ENCODE measurements around the gene MYB. TPM values are rescaled to one million over a fixed set of nuclear protein-coding genes. Genes with fewer than 3 reads are reported as not detected.

The MYB gene
- total and polyA plus RNA-seq, 7 experiments from 2014 or later = 2.1 to 33.3 (median 16.5) TPM

GRCh38 chr6:135210632-135211305, 29.7 kb downstream of the MYB start:
- POLR2A ChIA-PET = interaction anchor here (0.7 to 1.8 kb wide), 2 partner anchors 13 to 118 kb away, joined by 3 to 6 read pairs; no protein-coding TSS in a partner anchor
- peak overlapping the region; percentile 42 to 93 (median 85) for H3K4me3 Mint-ChIP-seq
- intact Hi-C loops (cut with micrococcal nuclease) = loop anchor here (1.0 to 10.0 kb wide), 4 partner anchors 14 to 1256 kb away; partner anchors contain the start of gene TBPL1 (in 1 of the 2)
- Histone ChIP-seq H3K36me3 (ENCODE audit: control insufficient read depth in 2 of 3, insufficient read depth in 3 of 3, low read length in 3 of 3) (no peaks in the 10 kb centered on the region), H3K27me3 (ENCODE audit: control insufficient read depth in 2 of 2, insufficient read depth in 2 of 2, low read length in 2 of 2) (no peaks in the 10 kb centered on the region), H3K9me3 (ENCODE audit: control insufficient read depth in 2 of 3, low read length in 3 of 3) (no peaks in the 10 kb centered on the region), H3K4me1 (ENCODE audit: control insufficient read depth in 2 of 2, insufficient read depth in 2 of 2, low read length in 2 of 2) (peaks cover 0 to 26% of the 10 kb centered on the region in 2 donors), H3K4me3 (ENCODE audit: low read length) (no peak overlapping the region), H3K27ac (ENCODE audit: low read depth, low read length) (peak overlapping the region; percentile 61)
- no peaks in the 10 kb centered on the region for H3K9me3 Mint-ChIP-seq
- H3K27me3 Mint-ChIP-seq = no peaks in the 10 kb centered on the region
- peaks cover 19 to 48% (median 41%) of the 10 kb centered on the region in 7 donors for H3K4me1 Mint-ChIP-seq
- ATAC-seq = no peak
- H3K36me3 Mint-ChIP-seq = peaks cover 0 to 29% (median 3%) of the 10 kb centered on the region in 5 donors
- CTCF ChIA-PET = interaction anchor here (2.2 kb wide), 1 partner anchor 48 kb away, joined by 4 read pairs; no protein-coding TSS in a partner anchor
- DNase-seq = no peak
- H3K27ac Mint-ChIP-seq = peak overlapping the region; percentile 87 to 97 (median 91)

DNA sequence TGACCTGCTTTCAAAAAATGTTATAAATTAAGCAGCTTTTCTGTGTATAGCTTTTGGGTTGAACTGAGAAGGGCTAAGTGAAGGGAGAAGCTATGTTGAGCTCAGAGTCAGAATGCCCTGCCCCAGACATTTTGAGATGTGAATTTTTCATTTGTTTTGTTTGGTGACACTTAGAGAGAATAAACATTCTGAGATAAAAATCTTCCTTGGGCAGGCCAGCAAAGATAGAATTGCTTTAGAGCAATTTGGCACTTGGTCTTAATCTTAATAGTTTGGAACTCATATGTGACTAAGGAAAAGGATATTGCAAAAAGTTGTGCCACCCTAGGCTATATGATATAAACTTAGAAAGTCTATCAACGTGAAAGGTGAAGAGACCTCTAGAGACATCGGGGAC, 30.2 kb downstream of the MYB start:
- H3K27me3 ChIP-seq (ENCODE audit: control insufficient read depth in 2 of 2, insufficient read depth in 2 of 2, low read length in 2 of 2) = no peaks in the 10 kb centered on the region
- DNase-seq (no peak), ATAC-seq (no peak)
- Mint-ChIP-seq H3K27me3 (no peaks in the 10 kb centered on the region), H3K4me3 (peak overlapping the region; percentile 11 to 93 (median 63)), H3K9me3 (no peaks in the 10 kb centered on the region), H3K27ac (peak overlapping the region in 6 of 9 donors; percentile 36 to 94 (median 90)), H3K4me1 (peaks cover 20 to 48% (median 41%) of the 10 kb centered on the region in 7 donors), H3K36me3 (peaks cover 0 to 29% (median 5%) of the 10 kb centered on the region in 5 donors)
- no peak overlapping the region for H3K4me3 ChIP-seq (ENCODE audit: low read length)
- POLR2A ChIA-PET = interaction anchor here (0.7 kb wide), 1 partner anchor 905 kb away, joined by 3 read pairs; no protein-coding TSS in a partner anchor
- intact Hi-C loops (cut with micrococcal nuclease) = loop anchor here (2.0 to 10.0 kb wide), 2 partner anchors 29 to 1257 kb away; partner anchors contain the start of gene TBPL1 (in 1 of the 2)
- H3K4me1 ChIP-seq (ENCODE audit: control insufficient read depth in 2 of 2, insufficient read depth in 2 of 2, low read length in 2 of 2) = peaks cover 0 to 26% of the 10 kb centered on the region in 2 donors
- no peaks in the 10 kb centered on the region for H3K9me3 ChIP-seq (ENCODE audit: control insufficient read depth in 2 of 3, low read length in 3 of 3)
- no peak overlapping the region for H3K27ac ChIP-seq (ENCODE audit: low read depth, low read length)
- no peaks in the 10 kb centered on the region for H3K36me3 ChIP-seq (ENCODE audit: control insufficient read depth in 2 of 3, insufficient read depth in 3 of 3, low read length in 3 of 3)
- CTCF ChIA-PET = interaction anchor here (2.2 kb wide), 1 partner anchor 49 kb away, joined by 4 read pairs; no protein-coding TSS in a partner anchor

- H3K4me1 Mint-ChIP-seq = peaks cover 20 to 48% (median 41%) of the 10 kb centered on the region in 7 donors
- no peaks in the 10 kb centered on the region for H3K27me3 ChIP-seq (ENCODE audit: control insufficient read depth in 2 of 2, insufficient read depth in 2 of 2, low read length in 2 of 2)
- CTCF ChIA-PET = no interaction called here
- H3K4me1 ChIP-seq (ENCODE audit: control insufficient read depth in 2 of 2, insufficient read depth in 2 of 2, low read length in 2 of 2) = peaks cover 0 to 26% of the 10 kb centered on the region in 2 donors
- POLR2A ChIA-PET = interaction anchor here (0.6 to 1.2 kb wide), 4 partner anchors 9 to 906 kb away, joined by 3 to 4 read pairs (median 3); no protein-coding TSS in a partner anchor
- H3K9me3 Mint-ChIP-seq = no peaks in the 10 kb centered on the region
- peak overlapping the region; percentile 5 to 82 (median 66) for H3K4me3 Mint-ChIP-seq
- no peak for DNase-seq
- intact Hi-C loops (cut with micrococcal nuclease) = loop anchor here in 1 of 2 donors (10.0 kb wide), 1 partner anchor 1257 kb away; the partner anchor contains the start of gene TBPL1
- H3K36me3 ChIP-seq (ENCODE audit: control insufficient read depth in 2 of 3, insufficient read depth in 3 of 3, low read length in 3 of 3) = no peaks in the 10 kb centered on the region
- peak overlapping the region; percentile 2 for H3K4me3 ChIP-seq (ENCODE audit: low read length)
- ATAC-seq = no peak
- H3K27ac Mint-ChIP-seq = peak overlapping the region; percentile 9 to 88 (median 69)
- no peaks in the 10 kb centered on the region for H3K9me3 ChIP-seq (ENCODE audit: control insufficient read depth in 2 of 3, low read length in 3 of 3)
- no peak overlapping the region for H3K27ac ChIP-seq (ENCODE audit: low read depth, low read length)
- H3K27me3 Mint-ChIP-seq = no peaks in the 10 kb centered on the region
- H3K36me3 Mint-ChIP-seq = peaks cover 0 to 31% (median 5%) of the 10 kb centered on the region in 5 donors
These were observed 31.1 kb downstream of the MYB start for GRCh38 chr6:135212020-135212806.

DNA sequence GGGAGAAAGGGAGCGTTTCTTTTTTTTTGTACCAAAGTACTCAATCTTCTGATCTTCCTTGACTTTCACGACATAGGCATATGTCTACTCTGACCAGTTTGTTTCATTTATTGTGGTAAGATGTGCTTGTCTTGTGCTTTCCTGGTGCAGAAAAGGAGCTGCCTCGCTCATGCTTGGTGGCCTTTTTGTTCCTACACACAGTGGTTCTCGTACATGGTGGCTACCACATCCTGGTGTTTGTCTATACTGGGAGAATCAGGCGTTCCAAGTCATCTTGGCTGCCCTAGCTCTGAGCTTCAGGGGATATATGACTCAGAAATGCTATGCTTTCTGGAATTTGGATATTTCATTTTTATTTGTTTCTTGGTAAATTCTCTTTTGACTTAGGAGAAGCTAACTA, 31.8 kb downstream of the MYB start:
- peak overlapping the region; percentile 9 to 88 (median 69) for H3K27ac Mint-ChIP-seq
- intact Hi-C loops (cut with micrococcal nuclease) = loop anchor here in 1 of 2 donors (10.0 kb wide), 1 partner anchor 1258 kb away; the partner anchor contains the start of gene TBPL1

DNA sequence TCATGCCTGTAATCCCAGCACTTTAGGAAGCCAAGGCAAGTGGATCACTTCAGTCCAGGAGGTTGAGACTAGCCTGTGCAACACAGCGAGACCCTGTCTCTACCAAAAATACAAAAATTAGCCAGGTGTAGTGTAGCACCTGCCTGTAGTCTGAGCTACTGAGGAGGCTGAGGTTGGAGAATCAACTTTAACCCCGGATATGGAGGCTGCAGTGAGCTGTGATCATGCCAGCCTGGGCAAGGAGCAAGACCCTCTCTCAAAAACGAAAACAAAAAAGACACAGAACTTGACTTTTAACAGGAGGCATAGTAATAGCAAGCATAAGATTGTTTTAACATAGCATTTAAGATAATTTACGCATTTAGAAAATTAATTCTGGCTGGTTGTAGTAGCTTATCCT, 32.5 kb downstream of the MYB start:
- Mint-ChIP-seq H3K27me3 (no peaks in the 10 kb centered on the region), H3K27ac (peak overlapping the region in 2 of 9 donors; percentile 73 to 86), H3K9me3 (no peaks in the 10 kb centered on the region), H3K4me3 (no peak overlapping the region), H3K36me3 (peaks cover 7 to 34% (median 11%) of the 10 kb centered on the region in 5 donors), H3K4me1 (peaks cover 20 to 47% (median 41%) of the 10 kb centered on the region in 7 donors)
- intact Hi-C loops (cut with micrococcal nuclease) = loop anchor here in 1 of 2 donors (10.0 kb wide), 1 partner anchor 1259 kb away; the partner anchor contains the start of gene TBPL1
- ATAC-seq = no peak
- CTCF ChIA-PET = interaction anchor here (0.9 to 1.6 kb wide), 3 partner anchors 71 to 273 kb away, joined by 3 to 4 read pairs (median 3); no protein-coding TSS in a partner anchor
- H3K36me3 ChIP-seq (ENCODE audit: control insufficient read depth in 2 of 3, insufficient read depth in 3 of 3, low read length in 3 of 3) = no peaks in the 10 kb centered on the region
- H3K27me3 ChIP-seq (ENCODE audit: control insufficient read depth in 2 of 2, insufficient read depth in 2 of 2, low read length in 2 of 2) = no peaks in the 10 kb centered on the region
- no peak overlapping the region for H3K4me3 ChIP-seq (ENCODE audit: low read length)
- H3K4me1 ChIP-seq (ENCODE audit: control insufficient read depth in 2 of 2, insufficient read depth in 2 of 2, low read length in 2 of 2) = peaks cover 0 to 26% of the 10 kb centered on the region in 2 donors
- POLR2A ChIA-PET = interaction anchor here (0.7 to 1.2 kb wide), 5 partner anchors 11 to 1076 kb away, joined by 3 to 5 read pairs (median 3); partner anchors contain the start of gene BCLAF1
- H3K9me3 ChIP-seq (ENCODE audit: control insufficient read depth in 2 of 3, low read length in 3 of 3) = no peaks in the 10 kb centered on the region
- no peak for DNase-seq
- no peak overlapping the region for H3K27ac ChIP-seq (ENCODE audit: low read depth, low read length)

More for the DNA sequence above, 31.8 kb downstream of the MYB start:
- H3K36me3 ChIP-seq (ENCODE audit: control insufficient read depth in 2 of 3, insufficient read depth in 3 of 3, low read length in 3 of 3) = no peaks in the 10 kb centered on the region
- peak overlapping the region; percentile 2 for H3K4me3 ChIP-seq (ENCODE audit: low read length)
- no peak overlapping the region for H3K27ac ChIP-seq (ENCODE audit: low read depth, low read length)
- Mint-ChIP-seq H3K36me3 (peaks cover 7 to 34% (median 11%) of the 10 kb centered on the region in 5 donors), H3K4me1 (peaks cover 20 to 48% (median 41%) of the 10 kb centered on the region in 7 donors), H3K4me3 (peak overlapping the region; percentile 5 to 82 (median 66)), H3K27me3 (no peaks in the 10 kb centered on the region), H3K9me3 (no peaks in the 10 kb centered on the region)
- no peaks in the 10 kb centered on the region for H3K27me3 ChIP-seq (ENCODE audit: control insufficient read depth in 2 of 2, insufficient read depth in 2 of 2, low read length in 2 of 2)
- CTCF ChIA-PET = interaction anchor here (0.9 to 1.6 kb wide), 3 partner anchors 70 to 272 kb away, joined by 3 to 4 read pairs (median 3); no protein-coding TSS in a partner anchor
- POLR2A ChIA-PET = interaction anchor here (0.6 to 1.2 kb wide), 3 partner anchors 10 to 20 kb away, joined by 3 to 4 read pairs (median 3); no protein-coding TSS in a partner anchor
- DNase-seq = peak in 4 of 9 donors; percentile 15 to 32 (median 20)
- ATAC-seq = peak; percentile 33
- peaks cover 0 to 26% of the 10 kb centered on the region in 2 donors for H3K4me1 ChIP-seq (ENCODE audit: control insufficient read depth in 2 of 2, insufficient read depth in 2 of 2, low read length in 2 of 2)
- H3K9me3 ChIP-seq (ENCODE audit: control insufficient read depth in 2 of 3, low read length in 3 of 3) = no peaks in the 10 kb centered on the region
